IMR-90 (cell line): ENCODE measurements around the gene TBC1D10B. TPM values are rescaled to one million over a fixed set of nuclear protein-coding genes. Genes with fewer than 3 reads are reported as not detected.
A peak's percentile ranks its signal among the peaks of the same experiment; 100 is the strongest.

Experiments used
- ATAC-seq: fragments of 200-7000 bp; cut with Tn5 transposase; 2 replicates; pipeline ENCODE4 v1.9.1; 2020; ENCODE audit warnings: low read depth, mild to moderate bottlenecking, moderate library complexity
- BruUV-seq: library from RNA; stranded (reverse); fragments of 400-500 nt; replicated peaks from 2 replicates; lab custom pipeline; 2021; lab: Mats Ljungman, UMichigan
- CTCF ChIA-PET: fragments of 300-600 bp; formaldehyde crosslinking; extraction: SDS; loops from one replicate; lab custom pipeline; 2021; ENCODE audit warnings: antibody characterized with exemption; lab: Yijun Ruan, JAX
- POLR2A ChIA-PET: fragments of 300-600 bp; sonication (Branson Sonifier 250); formaldehyde crosslinking; loops from one replicate; lab custom pipeline; 2022; ENCODE audit warnings: antibody characterized with exemption; ENCODE audit not compliant: unreplicated experiment; lab: Charles Lee
- DNase-seq: peaks from one replicate; pipeline ENCODE4 v3.0.0; 2013
- H2AFZ ChIP-seq: replicated peaks from 2 replicates; pipeline ENCODE3; 2013; ENCODE audit warnings: low read length, mild to moderate bottlenecking; ENCODE audit not compliant: poor library complexity
- H2AK5ac ChIP-seq: 2 replicates; pipeline ENCODE4 v1.6.1; 2013; ENCODE audit warnings: low read depth, low read length, inconsistent platforms
- H2AK9ac ChIP-seq: replicated peaks from 2 replicates; pipeline ENCODE3; 2013; ENCODE audit warnings: mild to moderate bottlenecking, low read depth, low read length, moderate library complexity; ENCODE audit not compliant: poor library complexity
- H2BK120ac ChIP-seq: 2 replicates; pipeline ENCODE4 v1.6.1; 2013; ENCODE audit warnings: low read depth, low read length, inconsistent platforms
- H2BK15ac ChIP-seq: 3 replicates; pipeline ENCODE4 v1.6.1; 2013; ENCODE audit warnings: low read depth, low read length, inconsistent platforms
- H2BK20ac ChIP-seq: 2 replicates; pipeline ENCODE4 v1.6.1; 2013; ENCODE audit warnings: low read depth, mild to moderate bottlenecking, inconsistent platforms, low read length, moderate library complexity
- H2BK5ac ChIP-seq: 2 replicates; pipeline ENCODE4 v1.6.1; 2013; ENCODE audit warnings: mild to moderate bottlenecking, low read depth, low read length, inconsistent platforms; ENCODE audit not compliant: poor library complexity, severe bottlenecking
- H3K14ac ChIP-seq: replicated peaks from 2 replicates; pipeline ENCODE4 v1.6.1; 2013; ENCODE audit warnings: low read depth, low read length, inconsistent platforms
- H3K18ac ChIP-seq: 2 replicates; pipeline ENCODE4 v1.6.1; 2013; ENCODE audit warnings: low read depth, low read length, control low read depth
- H3K23ac ChIP-seq: 2 replicates; pipeline ENCODE4 v1.6.1; 2013; ENCODE audit warnings: low read depth, low read length, inconsistent platforms
- H3K27ac ChIP-seq: 2 replicates; pipeline ENCODE4 v1.5.1; 2013; ENCODE audit warnings: mild to moderate bottlenecking, control low read depth, low read length; ENCODE audit not compliant: insufficient read depth
- H3K27me3 ChIP-seq: 2 replicates; pipeline ENCODE4 v1.6.1; 2013; ENCODE audit warnings: low read length; ENCODE audit not compliant: control insufficient read depth, insufficient read depth
- H3K36me3 ChIP-seq: 2 replicates; pipeline ENCODE4 v1.6.1; 2013; ENCODE audit warnings: low read length, mixed read lengths; ENCODE audit not compliant: control insufficient read depth, insufficient read depth
- H3K4ac ChIP-seq: 2 replicates; pipeline ENCODE4 v1.6.1; 2013; ENCODE audit warnings: low read depth, low read length, inconsistent platforms
- H3K4me1 ChIP-seq: 2 replicates; pipeline ENCODE4 v1.6.1; 2013; ENCODE audit warnings: low read length, mixed read lengths; ENCODE audit not compliant: control insufficient read depth, insufficient read depth
- H3K4me2 ChIP-seq: 2 replicates; pipeline ENCODE4 v1.6.1; 2013; ENCODE audit warnings: low read depth, mild to moderate bottlenecking, control low read depth, low read length, moderate library complexity
- H3K4me3 ChIP-seq: 2 replicates; pipeline ENCODE4 v1.5.1; 2013; ENCODE audit warnings: low read depth, mild to moderate bottlenecking, control low read depth, low read length, moderate library complexity; ENCODE audit not compliant: insufficient read depth
- H3K56ac ChIP-seq: 2 replicates; pipeline ENCODE4 v1.6.1; 2013; ENCODE audit warnings: low read length, inconsistent platforms; ENCODE audit not compliant: insufficient read depth; ENCODE audit errors: extremely low read depth
- H3K79me1 ChIP-seq, 2 experiments: 2 replicates each; pipeline ENCODE4 v1.6.1; 2013; ENCODE audit warnings: low read length in 2 of 2, inconsistent platforms in 1 of 2, low read depth in 1 of 2
- H3K9ac ChIP-seq: 2 replicates; pipeline ENCODE4 v1.6.1; 2013; ENCODE audit warnings: low read depth, low read length, control low read depth
- H3K9me1 ChIP-seq: 2 replicates; pipeline ENCODE4 v1.6.1; 2013; ENCODE audit warnings: low read length, inconsistent platforms; ENCODE audit not compliant: insufficient read depth
- H3K9me3 ChIP-seq: 2 replicates; pipeline ENCODE4 v1.6.1; 2013; ENCODE audit warnings: low read length; ENCODE audit not compliant: control insufficient read depth, insufficient read depth
- H4K20me1 ChIP-seq: 2 replicates; pipeline ENCODE4 v1.6.1; 2013; ENCODE audit warnings: low read length, inconsistent platforms; ENCODE audit not compliant: insufficient read depth
- H4K5ac ChIP-seq: 2 replicates; pipeline ENCODE4 v1.6.1; 2013; ENCODE audit warnings: mild to moderate bottlenecking, low read depth, low read length, control low read depth
- H4K8ac ChIP-seq, 2 experiments: 2 replicates each; pipeline ENCODE4 v1.6.1; 2013; ENCODE audit warnings: low read depth in 2 of 2, low read length in 2 of 2, control low read depth in 1 of 2, inconsistent platforms in 1 of 2
- H4K91ac ChIP-seq: 2 replicates; pipeline ENCODE4 v1.6.1; 2013; ENCODE audit warnings: low read depth, low read length, inconsistent platforms; ENCODE audit not compliant: insufficient read depth
- BHLHE40 ChIP-seq: fragments of 150-350 bp; IDR thresholded peaks from 2 replicates; pipeline ENCODE4 v1.6.1; 2016; ENCODE audit warnings: mild to moderate bottlenecking, low read depth, low read length
- CEBPB ChIP-seq: IDR thresholded peaks from 2 replicates; pipeline ENCODE4 v1.6.1; 2012; ENCODE audit warnings: low read depth, low read length, improper control_type of control experiment
- CHD1 ChIP-seq: IDR thresholded peaks from 2 replicates; pipeline ENCODE4 v1.6.1; 2012; ENCODE audit warnings: low read depth, low read length, improper control_type of control experiment
- FOS ChIP-seq: fragments of 150-350 bp; IDR thresholded peaks from 2 replicates; pipeline ENCODE4 v1.6.1; 2016; ENCODE audit warnings: low read depth, low read length
- MAFK ChIP-seq: IDR thresholded peaks from 2 replicates; pipeline ENCODE4 v1.6.1; 2012; ENCODE audit warnings: low read depth, low read length, improper control_type of control experiment
- MXI1 ChIP-seq: IDR thresholded peaks from 2 replicates; pipeline ENCODE4 v1.6.1; 2012; ENCODE audit warnings: low read depth, mild to moderate bottlenecking, low read length, moderate library complexity, borderline replicate concordance
- NFE2L2 ChIP-seq: fragments of 150-350 bp; IDR thresholded peaks from 2 replicates; pipeline ENCODE4 v1.6.1; 2016; ENCODE audit warnings: low read depth, mild to moderate bottlenecking, low read length
- POLR2A ChIP-seq: IDR thresholded peaks from 2 replicates; pipeline ENCODE4 v1.6.1; 2012; ENCODE audit warnings: mild to moderate bottlenecking, low read depth, low read length
- RAD21 ChIP-seq: IDR thresholded peaks from 2 replicates; pipeline ENCODE4 v1.6.1; 2012; ENCODE audit warnings: low read length, improper control_type of control experiment
- RCOR1 ChIP-seq: IDR thresholded peaks from 2 replicates; pipeline ENCODE4 v1.6.1; 2012; ENCODE audit warnings: mild to moderate bottlenecking, low read length, improper control_type of control experiment; ENCODE audit not compliant: insufficient replicate concordance
- RFX5 ChIP-seq: IDR thresholded peaks from 2 replicates; pipeline ENCODE4 v1.8.0; 2012; ENCODE audit warnings: low read depth, mild to moderate bottlenecking, low read length, moderate library complexity
- SMC3 ChIP-seq: fragments of 150-350 bp; IDR thresholded peaks from 2 replicates; pipeline ENCODE4 v1.6.1; 2016; ENCODE audit warnings: low read depth, mild to moderate bottlenecking, antibody characterized with exemption, low read length, moderate library complexity
- USF2 ChIP-seq: fragments of 150-350 bp; IDR thresholded peaks from 2 replicates; pipeline ENCODE4 v1.6.1; 2017; ENCODE audit warnings: mild to moderate bottlenecking, antibody characterized with exemption, low read length, low read depth
- WGBS, 2 experiments: methylation state at CpG; one replicate each; pipeline versions ENCODE4 v1.1.5 to v1.1.7; 2013; ENCODE audit warnings: missing lambda C conversion rate in 2 of 2; ENCODE audit not compliant: insufficient read length in 1 of 2; ENCODE audit errors: extremely low coverage in 2 of 2; 5-methylcytosine and 5-hydroxymethylcytosine counted together
- dilution Hi-C: fragments of 300-500 bp; cut with HindIII; formaldehyde crosslinking; loops from one replicate; pipeline ENCODE4 v1.14.3; 2018; ENCODE audit warnings: low sequenced_read_pairs; ENCODE audit not compliant: unreplicated experiment
- in situ Hi-C: fragments of 300-500 bp; cut with MboI; formaldehyde crosslinking; loops from 3 replicates; pipeline ENCODE4 v1.14.3; 2019; ENCODE audit warnings: low sequenced_read_pairs, inconsistent platforms, mixed read lengths
- intact Hi-C: fragments of 100-400 bp; cut with micrococcal nuclease; formaldehyde crosslinking; loops from 2 replicates; pipeline ENCODE4 v1.10.0; 2022
- polyA plus RNA-seq, 3 experiments: library from polyadenylated mRNA; depleted of rRNA; stranded (reverse); fragments of >200 nt; gene quantifications; 2 replicates each; pipeline ENCODE4 v1.2.3, GENCODE V29; 2012; ENCODE audit warnings: low replicate concordance in 1 of 3
- total RNA-seq: library from RNA; depleted of rRNA; stranded (reverse); fragments of >200 nt; gene quantifications from 2 replicates; pipeline ENCODE4 v1.2.3, GENCODE V29; 2012
- TF ChIP-seq, protein P1 (sequence below): conservative IDR thresholded peaks from 2 replicates; pipeline ENCODE4 v1.5.1; 2012; ENCODE audit warnings: mild to moderate bottlenecking, low read depth, low read length, improper control_type of control experiment
- TF ChIP-seq, protein P2 (sequence below): fragments of 150-350 bp; IDR thresholded peaks from 2 replicates; pipeline ENCODE4 v1.6.1; 2016; ENCODE audit warnings: low read depth, mild to moderate bottlenecking, low read length, moderate library complexity, borderline replicate concordance

Gene TBC1D10B
- total and polyA plus RNA-seq, 2 of the 4 experiments (the other 2 are of a cell fraction): 8.4 to 24.9 TPM

GRCh38 chr16:30358990-30359870 lies 11.1 kb downstream of the TBC1D10B start:
- no peak overlapping the region for H4K8ac ChIP-seq
- in situ Hi-C loops (no loop called here), dilution Hi-C loops (no loop called here), intact Hi-C loops (no loop called here)
- H3K4me3 ChIP-seq: no peak overlapping the region
- ChIA-PET CTCF (interaction anchor here (0.6 kb wide), 1 partner anchor 10 kb away, joined by 4 read pairs; no protein-coding TSS in a partner anchor), POLR2A (no interaction called here)
- H3K9me1 ChIP-seq: peaks cover 7% of the 10 kb centered on the region; the same call in 1 of the 2 replicates
- H2AFZ ChIP-seq: no peak overlapping the region
- H2BK15ac ChIP-seq: no peak overlapping the region
- DNase-seq: no peak
- peaks cover 5% of the 10 kb centered on the region; the same call in 1 of the 2 replicates for H4K20me1 ChIP-seq
- H3K4me1 ChIP-seq: peaks cover 5% of the 10 kb centered on the region; the same call in 1 of the 2 replicates
- no TSS peak for BruUV-seq
- H3K36me3 ChIP-seq: peaks cover 37% of the 10 kb centered on the region
- H4K91ac ChIP-seq: no peak overlapping the region
- H3K27ac ChIP-seq: no peak overlapping the region
- peak overlapping the region; percentile 34 for H2AK9ac ChIP-seq
- peaks cover 15 to 50% of the 10 kb centered on the region in 2 experiments for H3K79me1 ChIP-seq
- no peak overlapping the region for H3K18ac ChIP-seq
- no peak for ATAC-seq
- H3K14ac ChIP-seq: no peak overlapping the region
- H3K27me3 ChIP-seq: no peaks in the 10 kb centered on the region
- no peaks in the 10 kb centered on the region for H3K9me3 ChIP-seq
- no peak overlapping the region for H4K5ac ChIP-seq
- H3K4ac ChIP-seq: no peak overlapping the region
- H3K23ac ChIP-seq: no peak overlapping the region
- no peak overlapping the region for H2BK20ac ChIP-seq
- H2BK120ac ChIP-seq: no peak overlapping the region
- H3K4me2 ChIP-seq: no peak overlapping the region
- no peak overlapping the region for H2BK5ac ChIP-seq
- H3K9ac ChIP-seq: no peak overlapping the region
- no peak overlapping the region for H2AK5ac ChIP-seq
- 99% methylated on average over 11 of the region's 28 CpGs; no CpG with 5 or more reads in 1 of the 2 experiments for WGBS, 2 experiments
- H3K56ac ChIP-seq: no peak overlapping the region
- TF ChIP-seq FOS (no peak), BHLHE40 (no peak), RFX5 (no peak), RAD21 (no peak), CEBPB (no peak), POLR2A (no peak), RCOR1 (no peak), MXI1 (no peak), CHD1 (no peak), SMC3 (no peak), NFE2L2 (no peak), MAFK (no peak), USF2 (no peak)
- TF ChIP-seq, protein P1, sequence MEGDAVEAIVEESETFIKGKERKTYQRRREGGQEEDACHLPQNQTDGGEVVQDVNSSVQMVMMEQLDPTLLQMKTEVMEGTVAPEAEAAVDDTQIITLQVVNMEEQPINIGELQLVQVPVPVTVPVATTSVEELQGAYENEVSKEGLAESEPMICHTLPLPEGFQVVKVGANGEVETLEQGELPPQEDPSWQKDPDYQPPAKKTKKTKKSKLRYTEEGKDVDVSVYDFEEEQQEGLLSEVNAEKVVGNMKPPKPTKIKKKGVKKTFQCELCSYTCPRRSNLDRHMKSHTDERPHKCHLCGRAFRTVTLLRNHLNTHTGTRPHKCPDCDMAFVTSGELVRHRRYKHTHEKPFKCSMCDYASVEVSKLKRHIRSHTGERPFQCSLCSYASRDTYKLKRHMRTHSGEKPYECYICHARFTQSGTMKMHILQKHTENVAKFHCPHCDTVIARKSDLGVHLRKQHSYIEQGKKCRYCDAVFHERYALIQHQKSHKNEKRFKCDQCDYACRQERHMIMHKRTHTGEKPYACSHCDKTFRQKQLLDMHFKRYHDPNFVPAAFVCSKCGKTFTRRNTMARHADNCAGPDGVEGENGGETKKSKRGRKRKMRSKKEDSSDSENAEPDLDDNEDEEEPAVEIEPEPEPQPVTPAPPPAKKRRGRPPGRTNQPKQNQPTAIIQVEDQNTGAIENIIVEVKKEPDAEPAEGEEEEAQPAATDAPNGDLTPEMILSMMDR: no peak
- TF ChIP-seq, protein P2, sequence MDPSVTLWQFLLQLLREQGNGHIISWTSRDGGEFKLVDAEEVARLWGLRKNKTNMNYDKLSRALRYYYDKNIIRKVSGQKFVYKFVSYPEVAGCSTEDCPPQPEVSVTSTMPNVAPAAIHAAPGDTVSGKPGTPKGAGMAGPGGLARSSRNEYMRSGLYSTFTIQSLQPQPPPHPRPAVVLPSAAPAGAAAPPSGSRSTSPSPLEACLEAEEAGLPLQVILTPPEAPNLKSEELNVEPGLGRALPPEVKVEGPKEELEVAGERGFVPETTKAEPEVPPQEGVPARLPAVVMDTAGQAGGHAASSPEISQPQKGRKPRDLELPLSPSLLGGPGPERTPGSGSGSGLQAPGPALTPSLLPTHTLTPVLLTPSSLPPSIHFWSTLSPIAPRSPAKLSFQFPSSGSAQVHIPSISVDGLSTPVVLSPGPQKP: no peak
